Peyer's patch (tissue), 4 donors: ENCODE data around the gene ARIH2. TPM values are rescaled to one million over a fixed set of nuclear protein-coding genes. Genes with fewer than 3 reads are reported as not detected.

ENCODE experiments used
- DNase-seq, 3 donors: peaks; one replicate each; pipeline ENCODE4 v3.0.0-alpha.2; 2017 to 2019
- H3K27ac ChIP-seq, 4 donors: fragments of 200-600 bp; sonication (generic); one replicate each; pipeline ENCODE4 v1.5.1; 2016 to 2019
- H3K27me3 ChIP-seq, 2 donors: fragments of 200-600 bp; sonication (generic); one replicate each; pipeline ENCODE4 v1.5.1; 2019
- H3K36me3 ChIP-seq, 3 donors: fragments of 200-600 bp; sonication (generic); one replicate each; pipeline ENCODE4 v1.5.1; 2016 to 2019
- H3K4me1 ChIP-seq, 4 donors: fragments of 200-600 bp; sonication (generic); one replicate each; pipeline ENCODE4 v1.5.1; 2016 to 2019
- H3K4me3 ChIP-seq, 4 donors: fragments of 200-600 bp; sonication (generic); 1 replicate in 3 of 4; 2 replicates in 1 of 4; pipeline ENCODE4 v1.5.1; 2016 to 2019; ENCODE audit warnings: mild to moderate bottlenecking in 1 of 4
- H3K9me3 ChIP-seq, 4 donors: fragments of 200-600 bp; sonication (generic); one replicate each; pipeline ENCODE4 v1.5.1; 2016 to 2019; ENCODE audit warnings: mild to moderate bottlenecking in 1 of 4
- CTCF ChIP-seq, 6 experiments: fragments of 450-650 bp in 4 of 6; fragments of 200-600 bp in 2 of 6; sonication (generic) in 1 of 6; IDR thresholded peaks; one replicate each; pipeline ENCODE4 v1.5.1; 2017 to 2019; ENCODE audit warnings: antibody characterized with exemption in 6 of 6, mild to moderate bottlenecking in 3 of 6, moderate library complexity in 1 of 6
- POLR2A ChIP-seq, 2 donors: fragments of 450-650 bp; IDR thresholded peaks; one replicate each; pipeline ENCODE4 v1.5.1; 2017; ENCODE audit warnings: antibody characterized with exemption in 2 of 2, mild to moderate bottlenecking in 2 of 2, moderate library complexity in 2 of 2
- total RNA-seq, 4 donors: library from RNA; depleted of rRNA; stranded (reverse); fragments of >200 nt; gene quantifications; one replicate each; pipeline ENCODE4 v1.1.0, GENCODE V29; 2016

Gene ARIH2
- total RNA-seq, 4 donors from 2014 or later = 59.7 to 184 (median 111) TPM

GRCh38 chr3:48919215-48920138 lies 835 bp downstream of the ARIH2 start:
- Histone ChIP-seq H3K4me3 (peak overlapping the region; percentile 86 to 100 (median 94)), H3K36me3 (peaks cover 0 to 27% (median 0%) of the 10 kb centered on the region in 3 donors), H3K27ac (peak overlapping the region; percentile 95 to 100 (median 99)), H3K9me3 (no peaks in the 10 kb centered on the region), H3K4me1 (peaks cover 4 to 27% (median 8%) of the 10 kb centered on the region in 4 donors), H3K27me3 (no peaks in the 10 kb centered on the region)
- peak in 2 of 3 donors; percentile 35 to 56 for DNase-seq
- TF ChIP-seq CTCF (IDR thresholded peaks at IDR 0.05) (no peak), POLR2A (IDR thresholded peaks at IDR 0.05) (no peak)

- no peak overlapping the region for H3K4me3 ChIP-seq
- TF ChIP-seq CTCF (IDR thresholded peaks at IDR 0.05) (no peak), POLR2A (IDR thresholded peaks at IDR 0.05) (no peak)
- H3K27ac ChIP-seq = no peak overlapping the region
- H3K9me3 ChIP-seq = no peaks in the 10 kb centered on the region
- DNase-seq = no peak
- H3K27me3 ChIP-seq = no peaks in the 10 kb centered on the region
- H3K36me3 ChIP-seq = peaks cover 0 to 58% (median 0%) of the 10 kb centered on the region in 3 donors
- H3K4me1 ChIP-seq = peaks cover 0 to 42% (median 8%) of the 10 kb centered on the region in 4 donors
Observed at GRCh38 chr3:48926425-48927392, 8.1 kb downstream of the ARIH2 start.

- no peak for TF ChIP-seq POLR2A (IDR thresholded peaks at IDR 0.05)
- TF ChIP-seq CTCF (IDR thresholded peaks at IDR 0.05) = no peak
- no peaks in the 10 kb centered on the region for H3K9me3 ChIP-seq
- H3K27me3 ChIP-seq = no peaks in the 10 kb centered on the region
- H3K4me1 ChIP-seq = peaks cover 0 to 42% (median 6%) of the 10 kb centered on the region in 4 donors
- no peak overlapping the region for H3K4me3 ChIP-seq
- no peak overlapping the region for H3K27ac ChIP-seq
- H3K36me3 ChIP-seq = peaks cover 0 to 46% (median 0%) of the 10 kb centered on the region in 3 donors
- DNase-seq = no peak
Observed at GRCh38 chr3:48927928-48928327, 9.3 kb downstream of the ARIH2 start.

GRCh38 chr3:48928679-48929078 lies 10.0 kb downstream of the ARIH2 start:
- peaks cover 0 to 42% (median 6%) of the 10 kb centered on the region in 4 donors for H3K4me1 ChIP-seq
- peaks cover 0 to 42% (median 0%) of the 10 kb centered on the region in 3 donors for H3K36me3 ChIP-seq
- H3K27ac ChIP-seq = no peak overlapping the region

More at GRCh38 chr3:48928679-48929078, 10.0 kb downstream of the ARIH2 start:
- TF ChIP-seq POLR2A (IDR thresholded peaks at IDR 0.05) = no peak
- no peak for TF ChIP-seq CTCF (IDR thresholded peaks at IDR 0.05)
- DNase-seq = no peak
- Histone ChIP-seq H3K4me3 (no peak overlapping the region), H3K9me3 (no peaks in the 10 kb centered on the region), H3K27me3 (no peaks in the 10 kb centered on the region)
